ENCODE data around the gene SLC6A18. TPM values are rescaled to one million over a fixed set of nuclear protein-coding genes. Genes with fewer than 3 reads are reported as not detected.

Gene SLC6A18
- total and polyA plus RNA-seq, 2 of the 13 experiments (the other 11 are each of a cell fraction or from before 2014, with no cell fraction given): not detected

- in situ Hi-C loops (cut with HindIII; ENCODE audit: extremely low pct_ligation_motif_present, low pct_unique_long_range_greater_than_20kb): no loop called here
These were observed 31.6 kb downstream of the SLC6A18 start for GRCh38 chr5:1256776-1257175.

More at GRCh38 chr5:1256776-1257175, 31.6 kb downstream of the SLC6A18 start:
- Histone ChIP-seq H3K36me3 (replicated peaks in 1 of 2; ENCODE audit: control insufficient read depth in 1 of 2, insufficient read depth in 2 of 2, low read length in 2 of 2) (no peaks in the 10 kb centered on the region), H3K9ac (ENCODE audit: insufficient read depth, low read depth, low read length) (no peak overlapping the region), H3K27ac (ENCODE audit: extremely low read length, insufficient read depth, low read length) (no peak overlapping the region), H3K4me2 (ENCODE audit: low read depth, low read length) (no peak overlapping the region), H2AFZ (ENCODE audit: low read length) (no peak overlapping the region), H3K79me2 (ENCODE audit: insufficient read depth, low read length) (no peaks in the 10 kb centered on the region), H3K4me1 (ENCODE audit: insufficient read depth, low read length) (no peaks in the 10 kb centered on the region), H3K9me3 (ENCODE audit: low read length) (no peaks in the 10 kb centered on the region), H3K27me3 (ENCODE audit: control insufficient read depth in 1 of 2, insufficient read depth in 2 of 2, low read length in 2 of 2) (peaks cover 0 to 5% of the 10 kb centered on the region in 2 experiments; a peak in 2 of 5 replicates), H3K4me3 (replicated peaks in 1 of 3; ENCODE audit: insufficient read depth in 1 of 3, low read depth in 2 of 3, low read length in 3 of 3) (no peak overlapping the region), H4K20me1 (ENCODE audit: insufficient read depth, low read length) (no peaks in the 10 kb centered on the region)
- no TSS peak for BruUV-seq (replicated peaks)
- intact Hi-C loops (cut with micrococcal nuclease; ENCODE audit: unreplicated experiment): no loop called here
- TF ChIP-seq CEBPG (CRISPR knock-in tag; IDR thresholded peaks at IDR 0.05) (no peak), ZNF670 (CRISPR knock-in tag; IDR thresholded peaks at IDR 0.05; ENCODE audit: borderline replicate concordance) (no peak), ZNF513 (CRISPR knock-in tag; conservative IDR thresholded peaks at IDR 0.05) (no peak), PHF8 (CRISPR knock-in tag; IDR thresholded peaks at IDR 0.05) (no peak), NCOA5 (CRISPR knock-in tag; IDR thresholded peaks at IDR 0.05) (no peak), AKNA (CRISPR knock-in tag; IDR thresholded peaks at IDR 0.05; ENCODE audit: borderline replicate concordance) (no peak), ZNF576 (CRISPR knock-in tag; IDR thresholded peaks at IDR 0.05) (no peak), ELF1 (CRISPR knock-in tag; IDR thresholded peaks at IDR 0.05) (no peak), ZNF10 (CRISPR knock-in tag; IDR thresholded peaks at IDR 0.05; ENCODE audit: borderline replicate concordance, low read depth) (no peak), RXRB (CRISPR knock-in tag; IDR thresholded peaks at IDR 0.05; ENCODE audit: borderline replicate concordance) (no peak), FOXA3 (CRISPR knock-in tag; IDR thresholded peaks at IDR 0.05) (no peak), KLF13 (CRISPR knock-in tag; IDR thresholded peaks at IDR 0.05) (no peak), GABPA (IDR thresholded peaks at IDR 0.05; ENCODE audit: low read depth, low read length) (no peak), GABPA (CRISPR knock-in tag; IDR thresholded peaks at IDR 0.05; ENCODE audit: low read depth) (no peak), ZNF589 (CRISPR knock-in tag; conservative IDR thresholded peaks at IDR 0.05) (no peak), ZNF660 (CRISPR knock-in tag; IDR thresholded peaks at IDR 0.05; ENCODE audit: borderline replicate concordance, low read depth) (no peak), ZNF543 (CRISPR knock-in tag; IDR thresholded peaks at IDR 0.05) (no peak), TRIM24 (CRISPR knock-in tag; IDR thresholded peaks at IDR 0.05) (no peak), ZNF44 (CRISPR knock-in tag; IDR thresholded peaks at IDR 0.05) (no peak), NR0B2 (CRISPR knock-in tag; IDR thresholded peaks at IDR 0.05) (no peak), TCF7L2 (IDR thresholded peaks at IDR 0.05; ENCODE audit: low read depth, low read length) (no peak)
- FAIRE-seq: no peak
- ATAC-seq: no peak
- no peak for DNase-seq (ENCODE audit: low spot score)
- 40% methylated on average over 5 of the region's 23 CpGs for WGBS (ENCODE audit: low lambda C conversion rate)
- POLR2A ChIA-PET: no interaction called here
- CTCF ChIA-PET (ENCODE audit: low intra/inter-chr PET ratio, low total read pairs): no interaction called here

Data from HepG2 (cell line).